Transverse colon (tissue), 4 donors: ENCODE measurements around the gene IRF8. TPM values are rescaled to one million over a fixed set of nuclear protein-coding genes. Genes with fewer than 3 reads are reported as not detected.
"Not testable (repeated sequence)": the region's sequence is repeated elsewhere in the genome, so short reads cannot be mapped to it uniquely, and the experiment has no call there.

Experiments used
- DNase-seq: peaks from one replicate; pipeline ENCODE4 v3.0.0-alpha.2; 2019
- H3K27ac ChIP-seq, 4 donors: fragments of 200-600 bp; sonication (generic); 2 replicates each; pipeline ENCODE4 v1.5.1; 2016 to 2018; ENCODE audit warnings: inconsistent platforms in 4 of 4
- H3K27me3 ChIP-seq: fragments of 200-600 bp; sonication (generic); 2 replicates; pipeline ENCODE4 v1.5.1; 2017; ENCODE audit warnings: inconsistent platforms
- H3K36me3 ChIP-seq, 4 donors: fragments of 200-600 bp; sonication (generic); 2 replicates each; pipeline ENCODE4 v1.5.1; 2017 to 2019; ENCODE audit warnings: inconsistent platforms in 4 of 4
- H3K4me1 ChIP-seq, 4 donors: fragments of 200-600 bp; sonication (generic); 2 replicates each; pipeline ENCODE4 v1.5.1; 2017 to 2020; ENCODE audit warnings: inconsistent platforms in 4 of 4
- H3K4me3 ChIP-seq, 4 donors: fragments of 200-600 bp; sonication (generic); 1 replicate in 1 of 4; 2 replicates in 3 of 4; pipeline versions ENCODE4 v1.5.1 to v1.6.1; 2017 to 2019; ENCODE audit warnings: inconsistent platforms in 4 of 4
- H3K9me3 ChIP-seq, 2 donors: fragments of 200-600 bp; sonication (generic); 2 replicates each; pipeline ENCODE4 v1.5.1; 2017 to 2019; ENCODE audit warnings: inconsistent platforms in 2 of 2
- EP300 ChIP-seq: sonication (generic); formaldehyde crosslinking; IDR thresholded peaks from one replicate; pipeline ENCODE4 v1.6.1; 2017; ENCODE audit warnings: antibody characterized with exemption, low read depth
- POLR2A ChIP-seq: fragments of 450-650 bp; IDR thresholded peaks from one replicate; pipeline ENCODE4 v1.6.1; 2016; ENCODE audit warnings: antibody characterized with exemption, mild to moderate bottlenecking, moderate library complexity
- POLR2AphosphoS5 ChIP-seq, 3 donors: sonication (generic); formaldehyde crosslinking; IDR thresholded peaks; one replicate each; pipeline ENCODE4 v1.6.1; 2016; ENCODE audit warnings: antibody characterized with exemption in 3 of 3
- WGBS, 2 donors: methylation state at CpG; one replicate each; pipeline ENCODE4 v1.1.5; 2018; ENCODE audit warnings: low coverage in 1 of 2; 5-methylcytosine and 5-hydroxymethylcytosine counted together
- in situ Hi-C, 4 donors: fragments of 200-750 bp; cut with MboI; loops; one replicate each; pipeline versions ENCODE4 v1.15.0 to v1.15.1; 2017; ENCODE audit warnings: low sequenced_read_pairs in 3 of 4, low pct_ligation_motif_present in 1 of 4, low pct_unique_long_range_greater_than_20kb in 1 of 4
- intact Hi-C: fragments of 100-400 bp; cut with DNase I; formaldehyde crosslinking; loops from one replicate; pipeline ENCODE4 v1.15.1; 2023; ENCODE audit warnings: low total_unique reads
- total RNA-seq, 4 donors: library from RNA; depleted of rRNA; stranded (reverse); fragments of >200 nt; gene quantifications; one replicate each; pipeline ENCODE4 v1.1.0, GENCODE V29; 2016
- TF ChIP-seq, protein P1 (sequence below), 5 experiments: fragments of 200-600 bp in 3 of 5; fragments of 450-650 bp in 2 of 5; sonication (generic) in 3 of 5; IDR thresholded peaks; 1 replicate in 2 of 5; 2 replicates in 3 of 5; pipeline ENCODE4 v1.5.1; 2016 to 2017; ENCODE audit warnings: antibody characterized with exemption in 5 of 5, inconsistent platforms in 3 of 5, mild to moderate bottlenecking in 2 of 5, moderate library complexity in 1 of 5

Gene IRF8
- total RNA-seq, 4 donors from 2014 or later, result 20.7 to 70.7 (median 45.2) TPM

- Histone ChIP-seq H3K4me1 (peaks cover 0 to 8% (median 0%) of the 10 kb centered on the region in 4 donors), H3K4me3 (no peak overlapping the region), H3K9me3 (no peaks in the 10 kb centered on the region), H3K27ac (peak overlapping the region; percentile 16 to 57 (median 29)), H3K27me3 (no peaks in the 10 kb centered on the region), H3K36me3 (no peaks in the 10 kb centered on the region)
- in situ Hi-C loops (no loop called here), intact Hi-C loops (no loop called here)
- DNase-seq, result no peak
- 46 to 79% methylated on average over 2 to 12 of the region's 12 CpGs for WGBS, 2 donors
- TF ChIP-seq POLR2A, result no peak
- TF ChIP-seq, protein P1, sequence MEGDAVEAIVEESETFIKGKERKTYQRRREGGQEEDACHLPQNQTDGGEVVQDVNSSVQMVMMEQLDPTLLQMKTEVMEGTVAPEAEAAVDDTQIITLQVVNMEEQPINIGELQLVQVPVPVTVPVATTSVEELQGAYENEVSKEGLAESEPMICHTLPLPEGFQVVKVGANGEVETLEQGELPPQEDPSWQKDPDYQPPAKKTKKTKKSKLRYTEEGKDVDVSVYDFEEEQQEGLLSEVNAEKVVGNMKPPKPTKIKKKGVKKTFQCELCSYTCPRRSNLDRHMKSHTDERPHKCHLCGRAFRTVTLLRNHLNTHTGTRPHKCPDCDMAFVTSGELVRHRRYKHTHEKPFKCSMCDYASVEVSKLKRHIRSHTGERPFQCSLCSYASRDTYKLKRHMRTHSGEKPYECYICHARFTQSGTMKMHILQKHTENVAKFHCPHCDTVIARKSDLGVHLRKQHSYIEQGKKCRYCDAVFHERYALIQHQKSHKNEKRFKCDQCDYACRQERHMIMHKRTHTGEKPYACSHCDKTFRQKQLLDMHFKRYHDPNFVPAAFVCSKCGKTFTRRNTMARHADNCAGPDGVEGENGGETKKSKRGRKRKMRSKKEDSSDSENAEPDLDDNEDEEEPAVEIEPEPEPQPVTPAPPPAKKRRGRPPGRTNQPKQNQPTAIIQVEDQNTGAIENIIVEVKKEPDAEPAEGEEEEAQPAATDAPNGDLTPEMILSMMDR (IDR thresholded peaks at IDR 0.05), result no peak
- TF ChIP-seq EP300, result no peak
- no peak for TF ChIP-seq POLR2AphosphoS5 (IDR thresholded peaks at IDR 0.05)
Observed at GRCh38 chr16:85869785-85870558, 29.0 kb upstream of the IRF8 start.

- intact Hi-C loops, result no loop called here
Observed at GRCh38 chr16:85871756-85872155, 27.2 kb upstream of the IRF8 start.

GRCh38 chr16:85872734-85873133, 26.2 kb upstream of the IRF8 start:
- H3K27me3 ChIP-seq, result no peaks in the 10 kb centered on the region
- peak; percentile 26 for DNase-seq
- no peak overlapping the region for H3K27ac ChIP-seq
- no peak overlapping the region for H3K4me3 ChIP-seq
- H3K4me1 ChIP-seq, result peaks cover 0 to 8% (median 0%) of the 10 kb centered on the region in 4 donors
- H3K36me3 ChIP-seq, result no peaks in the 10 kb centered on the region
- 77 to 100% methylated on average over 1 to 7 of the region's 7 CpGs for WGBS, 2 donors
- no peaks in the 10 kb centered on the region for H3K9me3 ChIP-seq
- TF ChIP-seq, protein P1 (IDR thresholded peaks at IDR 0.05), result no peak
- TF ChIP-seq EP300, result no peak
- TF ChIP-seq POLR2A, result no peak
- no peak for TF ChIP-seq POLR2AphosphoS5 (IDR thresholded peaks at IDR 0.05)
- intact Hi-C loops (no loop called here), in situ Hi-C loops (no loop called here)

More at GRCh38 chr16:85871756-85872155, 27.2 kb upstream of the IRF8 start:
- H3K27me3 ChIP-seq, result no peaks in the 10 kb centered on the region
- peaks cover 0 to 8% (median 0%) of the 10 kb centered on the region in 4 donors for H3K4me1 ChIP-seq
- WGBS, 2 donors, result 83 to 87% methylated on average over 7 of the region's 7 CpGs
- H3K36me3 ChIP-seq, result no peaks in the 10 kb centered on the region
- TF ChIP-seq, protein P1 (IDR thresholded peaks at IDR 0.05), result no peak
- no peak for TF ChIP-seq POLR2AphosphoS5 (IDR thresholded peaks at IDR 0.05)
- no peak for TF ChIP-seq EP300
- no peak for TF ChIP-seq POLR2A
- no peaks in the 10 kb centered on the region for H3K9me3 ChIP-seq
- DNase-seq, result no peak
- no peak overlapping the region for H3K27ac ChIP-seq
- no peak overlapping the region for H3K4me3 ChIP-seq
- in situ Hi-C loops, result no loop called here

DNA sequence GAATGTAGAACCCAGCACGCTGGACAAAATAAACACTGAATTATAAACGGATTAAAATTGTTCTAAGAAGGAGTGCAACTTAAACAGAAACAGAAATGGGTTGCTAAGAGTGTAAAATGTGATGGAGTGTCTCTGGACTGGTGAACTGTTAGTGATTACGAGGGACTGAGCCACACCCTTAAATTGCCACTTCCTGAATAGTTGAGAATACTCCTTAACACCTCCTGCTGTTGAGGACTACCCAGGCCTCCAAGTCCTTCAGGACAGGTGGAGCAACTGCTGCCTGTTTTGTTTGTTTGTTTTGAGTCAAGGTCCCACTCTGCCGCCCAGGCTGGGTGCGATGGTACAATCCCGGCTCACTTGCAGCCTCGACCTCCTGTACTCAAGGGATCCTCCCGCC, 25.8 kb upstream of the IRF8 start:
- no peak for DNase-seq
- Histone ChIP-seq H3K27ac (no peak overlapping the region), H3K36me3 (no peaks in the 10 kb centered on the region), H3K9me3 (no peaks in the 10 kb centered on the region), H3K27me3 (no peaks in the 10 kb centered on the region), H3K4me1 (peaks cover 0 to 8% (median 0%) of the 10 kb centered on the region in 4 donors), H3K4me3 (no peak overlapping the region)
- TF ChIP-seq EP300 (no peak), POLR2A (no peak), POLR2AphosphoS5 (IDR thresholded peaks at IDR 0.05) (no peak)
- TF ChIP-seq, protein P1 (IDR thresholded peaks at IDR 0.05), result no peak
- 59 to 65% methylated on average over 7 to 8 of the region's 8 CpGs for WGBS, 2 donors
- in situ Hi-C loops, result no loop called here
- intact Hi-C loops, result no loop called here

GRCh38 chr16:85874031-85874430, 24.9 kb upstream of the IRF8 start:
- intact Hi-C loops, in situ Hi-C loops, H3K27me3 ChIP-seq, DNase-seq, H3K36me3 ChIP-seq, H3K27ac ChIP-seq, H3K4me1 ChIP-seq, H3K9me3 ChIP-seq, H3K4me3 ChIP-seq: not testable (repeated sequence)
- WGBS, 2 donors, result 86 to 90% methylated on average over 3 to 5 of the region's 5 CpGs
